Peyer's patch (tissue), 4 donors: ENCODE data around the gene ZNF207.

ENCODE experiments used
- POLR2A ChIP-seq, 2 donors: fragments of 450-650 bp; IDR thresholded peaks; one replicate each; pipeline ENCODE4 v1.5.1; 2017; ENCODE audit warnings: antibody characterized with exemption in 2 of 2, mild to moderate bottlenecking in 2 of 2, moderate library complexity in 2 of 2
- TF ChIP-seq, protein P1 (sequence below), 6 experiments: fragments of 450-650 bp in 4 of 6; fragments of 200-600 bp in 2 of 6; sonication (generic) in 1 of 6; IDR thresholded peaks; one replicate each; pipeline ENCODE4 v1.5.1; 2017 to 2019; ENCODE audit warnings: antibody characterized with exemption in 6 of 6, mild to moderate bottlenecking in 3 of 6, moderate library complexity in 1 of 6

DNA sequence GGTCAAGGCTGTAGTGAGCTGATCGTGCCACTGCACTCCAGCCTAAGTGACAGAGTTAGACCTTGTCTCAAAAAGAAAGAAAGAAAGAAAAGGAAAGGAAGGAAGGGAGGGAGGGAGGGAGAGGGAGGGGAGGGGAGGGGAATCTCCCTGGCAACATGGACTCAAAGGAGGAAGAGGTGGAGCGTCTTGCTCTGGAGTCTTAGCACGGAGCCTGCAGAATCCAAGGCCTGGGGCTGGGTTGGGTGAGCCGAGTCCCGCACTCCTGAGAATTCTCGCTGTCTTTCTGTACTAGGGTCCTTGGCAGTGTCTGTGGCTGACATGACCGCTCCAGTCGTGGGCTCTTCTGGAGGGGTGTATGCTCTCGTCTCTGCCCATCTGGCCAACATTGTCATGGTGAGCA, 44.9 kb upstream of the ZNF207 start:
- TF ChIP-seq, protein P1, sequence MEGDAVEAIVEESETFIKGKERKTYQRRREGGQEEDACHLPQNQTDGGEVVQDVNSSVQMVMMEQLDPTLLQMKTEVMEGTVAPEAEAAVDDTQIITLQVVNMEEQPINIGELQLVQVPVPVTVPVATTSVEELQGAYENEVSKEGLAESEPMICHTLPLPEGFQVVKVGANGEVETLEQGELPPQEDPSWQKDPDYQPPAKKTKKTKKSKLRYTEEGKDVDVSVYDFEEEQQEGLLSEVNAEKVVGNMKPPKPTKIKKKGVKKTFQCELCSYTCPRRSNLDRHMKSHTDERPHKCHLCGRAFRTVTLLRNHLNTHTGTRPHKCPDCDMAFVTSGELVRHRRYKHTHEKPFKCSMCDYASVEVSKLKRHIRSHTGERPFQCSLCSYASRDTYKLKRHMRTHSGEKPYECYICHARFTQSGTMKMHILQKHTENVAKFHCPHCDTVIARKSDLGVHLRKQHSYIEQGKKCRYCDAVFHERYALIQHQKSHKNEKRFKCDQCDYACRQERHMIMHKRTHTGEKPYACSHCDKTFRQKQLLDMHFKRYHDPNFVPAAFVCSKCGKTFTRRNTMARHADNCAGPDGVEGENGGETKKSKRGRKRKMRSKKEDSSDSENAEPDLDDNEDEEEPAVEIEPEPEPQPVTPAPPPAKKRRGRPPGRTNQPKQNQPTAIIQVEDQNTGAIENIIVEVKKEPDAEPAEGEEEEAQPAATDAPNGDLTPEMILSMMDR (IDR thresholded peaks at IDR 0.05): no peak
- no peak for TF ChIP-seq POLR2A (IDR thresholded peaks at IDR 0.05)
